ENCODE data around the gene IPO11.

DNA sequence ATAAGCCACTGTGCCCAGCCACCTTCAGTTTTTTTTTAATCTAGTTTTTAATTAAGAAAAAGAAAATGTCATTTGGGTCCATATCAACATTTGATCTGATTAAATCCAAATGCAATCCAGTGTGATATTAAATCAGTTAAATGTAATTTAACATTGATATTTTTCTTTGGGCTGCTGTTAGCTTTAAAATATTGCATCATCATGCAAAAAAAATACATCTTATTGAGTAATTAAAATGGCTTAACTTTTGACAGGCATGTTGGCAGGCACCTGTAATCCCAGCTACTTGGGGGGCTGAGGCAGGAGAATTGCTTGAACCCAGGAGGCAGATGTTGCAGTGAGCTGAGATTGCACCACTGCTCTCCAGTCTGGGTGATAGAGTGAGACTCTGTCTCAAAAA is 143.4 kb downstream of the IPO11 start:
- TF ChIP-seq, protein P1, sequence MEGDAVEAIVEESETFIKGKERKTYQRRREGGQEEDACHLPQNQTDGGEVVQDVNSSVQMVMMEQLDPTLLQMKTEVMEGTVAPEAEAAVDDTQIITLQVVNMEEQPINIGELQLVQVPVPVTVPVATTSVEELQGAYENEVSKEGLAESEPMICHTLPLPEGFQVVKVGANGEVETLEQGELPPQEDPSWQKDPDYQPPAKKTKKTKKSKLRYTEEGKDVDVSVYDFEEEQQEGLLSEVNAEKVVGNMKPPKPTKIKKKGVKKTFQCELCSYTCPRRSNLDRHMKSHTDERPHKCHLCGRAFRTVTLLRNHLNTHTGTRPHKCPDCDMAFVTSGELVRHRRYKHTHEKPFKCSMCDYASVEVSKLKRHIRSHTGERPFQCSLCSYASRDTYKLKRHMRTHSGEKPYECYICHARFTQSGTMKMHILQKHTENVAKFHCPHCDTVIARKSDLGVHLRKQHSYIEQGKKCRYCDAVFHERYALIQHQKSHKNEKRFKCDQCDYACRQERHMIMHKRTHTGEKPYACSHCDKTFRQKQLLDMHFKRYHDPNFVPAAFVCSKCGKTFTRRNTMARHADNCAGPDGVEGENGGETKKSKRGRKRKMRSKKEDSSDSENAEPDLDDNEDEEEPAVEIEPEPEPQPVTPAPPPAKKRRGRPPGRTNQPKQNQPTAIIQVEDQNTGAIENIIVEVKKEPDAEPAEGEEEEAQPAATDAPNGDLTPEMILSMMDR (conservative IDR thresholded peaks at IDR 0.05): no peak
- TF ChIP-seq ZFX (IDR thresholded peaks at IDR 0.05): no peak
